Heart left ventricle (tissue), 16 donors: Measurements from ENCODE around the gene RPL31. TPM values are rescaled to one million over a fixed set of nuclear protein-coding genes. Genes with fewer than 3 reads are reported as not detected.

Experiments used
- ATAC-seq, 4 donors: fragments of 200-7000 bp; cut with Tn5 transposase; one replicate each; pipeline ENCODE4 v1.9.1; 2020 to 2022; ENCODE audit warnings: moderate library complexity in 4 of 4, mild to moderate bottlenecking in 3 of 4, moderate number of reproducible peaks in 1 of 4
- DNase-seq, 5 donors: peaks; one replicate each; pipeline ENCODE4 v3.0.0-alpha.2; 2020
- H3K27ac ChIP-seq, 12 donors: fragments of 200-600 bp; sonication (generic) in 4 of 12; one replicate each; pipeline versions ENCODE4 v1.5.0 to v1.8.0; 2016 to 2022; ENCODE audit warnings: mild to moderate bottlenecking in 2 of 12
- H3K27me3 ChIP-seq, 9 donors: fragments of 200-600 bp; sonication (generic) in 2 of 9; one replicate each; pipeline versions ENCODE4 v1.5.1 to v1.8.0; 2016 to 2022; ENCODE audit warnings: mild to moderate bottlenecking in 3 of 9
- H3K36me3 ChIP-seq, 9 donors: fragments of 200-600 bp; sonication (generic) in 2 of 9; one replicate each; pipeline versions ENCODE4 v1.5.0 to v1.8.0; 2018 to 2022; ENCODE audit warnings: mild to moderate bottlenecking in 2 of 9
- H3K4me1 ChIP-seq, 12 donors: fragments of 200-600 bp; sonication (generic) in 4 of 12; one replicate each; pipeline versions ENCODE4 v1.5.0 to v1.8.0; 2016 to 2022; ENCODE audit warnings: mild to moderate bottlenecking in 3 of 12
- H3K4me3 ChIP-seq, 12 donors: fragments of 200-600 bp; sonication (generic) in 4 of 12; one replicate each; pipeline versions ENCODE4 v1.5.0 to v1.8.0; 2017 to 2022; ENCODE audit warnings: mild to moderate bottlenecking in 9 of 12, moderate library complexity in 4 of 12
- H3K9me3 ChIP-seq, 12 donors: fragments of 200-600 bp; sonication (generic) in 4 of 12; one replicate each; pipeline versions ENCODE4 v1.5.0 to v1.8.0; 2016 to 2022; ENCODE audit warnings: mild to moderate bottlenecking in 1 of 12
- CTCF ChIP-seq, 12 donors: fragments of 200-600 bp; sonication (generic) in 4 of 12; IDR thresholded peaks; one replicate each; pipeline versions ENCODE4 v1.5.0 to v1.8.0; 2018 to 2022; ENCODE audit warnings: antibody characterized with exemption in 12 of 12, mild to moderate bottlenecking in 5 of 12
- POLR2A ChIP-seq, 2 donors: fragments of 450-650 bp; IDR thresholded peaks; one replicate each; pipeline ENCODE4 v1.6.1; 2017; ENCODE audit warnings: antibody characterized with exemption in 2 of 2, mild to moderate bottlenecking in 2 of 2, moderate library complexity in 2 of 2
- WGBS, 4 donors: extraction: QIAGEN DNeasy Blood & Tissue Kit in 2 of 4; methylation state at CpG; one replicate each; pipeline versions ENCODE4 v1.1.5 to v1.1.7; 2013 to 2018; 5-methylcytosine and 5-hydroxymethylcytosine counted together
- intact Hi-C, 10 donors: fragments of 100-400 bp; cut with DNase I; formaldehyde crosslinking; loops; one replicate each; pipeline versions ENCODE4 v1.11.1 to v1.14.2; 2022
- polyA plus RNA-seq, 2 donors: library from polyadenylated mRNA; stranded (reverse); fragments of 200-250 nt; gene quantifications; one replicate each; pipeline ENCODE4 v1.2.3, GENCODE V29; 2013
- total RNA-seq, 9 donors: library from RNA; depleted of rRNA in 2 of 9; stranded (reverse); fragments of >200 nt in 2 of 9; fragmentation: NEBNext Ultra II Directional in 3 of 9; extraction: Animal tissue kit (Norgen Biotek cat#: 25700) in 3 of 9; gene quantifications; one replicate each; pipeline versions ENCODE4 v1.1.0 to v1.2.4, GENCODE V29; 2016 to 2023
- donor health status: ischemic (EF 13 %, LVEDD 7.1; RV severe dilation, severe dysfunction).
- donor health status: healthy with polysubstance abuse.
- donor health status: DM: no; HTN: yes; CAD: no.
- donor health status: DM: no; HTN: no; CAD: no.
- donor health status: ischemic (EF 25% LVEDD 6.9; RV normal size, moderate dysfunction).
- donor health status: ischemic (EF 25% LVEDD 5.7; RV mildly dilated, moderate dysfunction).
- donor health status: healthy.
- donor health status: DM: yes; HTN: yes; CAD: no.
- donor health status: ischemic (EF 35%, LVEDD 5.7; RV mildly dilated, moderate dysfunction).
- donor health status: nonischemic (EF 11% LVEDD 7.7; RV severe dilation, severe dysfunction).
- donor health status: DM: yes; HTN: yes; CAD: no.
- donor health status: PGD.
- donor health status: ischemic (EF 29% LVEDD 5.4; RV normal size, mild dysfunction).
- donor health status: nonischemic (EF 23%, LVEDD 6.1; RV moderate dilation, normal function).

RPL31 gene
- total and polyA plus RNA-seq, 11 donors = 383 to 3,831 (median 752) TPM

GRCh38 chr2:100982431-100982861 lies 19.6 kb upstream of the RPL31 start:
- peaks cover 0 to 12% (median 0%) of the 10 kb centered on the region in 12 donors for H3K4me1 ChIP-seq
- H3K27ac ChIP-seq = no peak overlapping the region
- peak in 1 of 4 donors; percentile 11 for ATAC-seq
- H3K9me3 ChIP-seq = no peaks in the 10 kb centered on the region
- WGBS, 4 donors = 60 to 76% (median 65%) methylated on average over 8 of the region's 8 CpGs
- intact Hi-C loops = loop anchor here in 6 of 10 donors (2.0 to 10.0 kb wide), 5 partner anchors 160 to 568 kb away; partner anchors contain the start of genes CHST10 (in 1 of the 6) and NPAS2 (in 1 of the 6)
- H3K27me3 ChIP-seq = no peaks in the 10 kb centered on the region
- TF ChIP-seq CTCF (IDR thresholded peaks at IDR 0.05) (no peak), POLR2A (IDR thresholded peaks at IDR 0.05) (no peak)
- H3K36me3 ChIP-seq = peaks cover 0 to 72% (median 35%) of the 10 kb centered on the region in 9 donors
- H3K4me3 ChIP-seq = no peak overlapping the region
- no peak for DNase-seq

DNA sequence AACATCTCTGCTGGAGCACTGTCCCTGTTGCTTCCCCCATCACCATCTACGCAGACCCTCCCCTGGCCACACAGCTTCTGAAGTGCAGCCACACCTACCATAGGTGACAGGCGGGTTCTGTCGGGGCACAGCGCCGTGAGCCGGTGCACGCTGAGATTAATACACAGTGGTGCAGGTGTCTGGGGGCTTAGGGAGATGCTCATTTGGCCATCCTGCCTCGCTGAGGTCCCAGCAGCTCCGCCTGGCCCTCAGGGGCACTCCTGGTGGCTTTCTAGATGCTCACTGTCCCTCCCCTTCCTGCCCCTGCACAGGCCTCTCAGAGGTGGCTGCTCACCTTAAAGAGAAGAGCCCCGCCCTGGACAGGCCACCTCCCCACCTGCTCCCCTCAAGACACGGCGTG lies 18.9 kb upstream of the RPL31 start:
- no peaks in the 10 kb centered on the region for H3K9me3 ChIP-seq
- intact Hi-C loops = loop anchor here in 6 of 10 donors (1.0 to 10.0 kb wide), 6 partner anchors 161 to 568 kb away; partner anchors contain the start of genes CHST10 (in 1 of the 6) and NPAS2 (in 1 of the 6)
- H3K36me3 ChIP-seq = peaks cover 0 to 74% (median 28%) of the 10 kb centered on the region in 9 donors
- TF ChIP-seq POLR2A (IDR thresholded peaks at IDR 0.05) (no peak), CTCF (IDR thresholded peaks at IDR 0.05) (no peak)
- peak overlapping the region in 6 of 12 donors; percentile 16 to 59 (median 29) for H3K27ac ChIP-seq
- peaks cover 0 to 12% (median 0%) of the 10 kb centered on the region in 12 donors for H3K4me1 ChIP-seq
- H3K4me3 ChIP-seq = no peak overlapping the region
- ATAC-seq = peak in 2 of 4 donors; percentile 19 to 30
- DNase-seq = no peak
- WGBS, 4 donors = 81 to 98% (median 93%) methylated on average over 8 to 12 of the region's 12 CpGs
- H3K27me3 ChIP-seq = no peaks in the 10 kb centered on the region

GRCh38 chr2:100983684-100984310 lies 18.3 kb upstream of the RPL31 start:
- ATAC-seq (peak in 3 of 4 donors; percentile 58 to 63 (median 62)), DNase-seq (no peak)
- Histone ChIP-seq H3K27me3 (no peaks in the 10 kb centered on the region), H3K36me3 (peaks cover 0 to 70% (median 24%) of the 10 kb centered on the region in 9 donors), H3K9me3 (no peaks in the 10 kb centered on the region), H3K27ac (peak overlapping the region in 6 of 12 donors; percentile 16 to 59 (median 29)), H3K4me3 (no peak overlapping the region), H3K4me1 (peaks cover 0 to 12% (median 0%) of the 10 kb centered on the region in 12 donors)
- 62 to 67% (median 66%) methylated on average over 11 of the region's 11 CpGs for WGBS, 4 donors
- intact Hi-C loops = loop anchor here in 9 of 10 donors (1.0 to 10.0 kb wide), 10 partner anchors 161 to 569 kb away; partner anchors contain the start of genes NPAS2 (in 2 of the 9) and CHST10 (in 1 of the 9)
- no peak for TF ChIP-seq POLR2A (IDR thresholded peaks at IDR 0.05)
- TF ChIP-seq CTCF (IDR thresholded peaks at IDR 0.05) = no peak

- WGBS, 4 donors = 31 to 32% (median 32%) methylated on average over 7 of the region's 7 CpGs
- H3K36me3 ChIP-seq = peaks cover 0 to 68% (median 18%) of the 10 kb centered on the region in 9 donors
- ATAC-seq = peak; percentile 65 to 75 (median 66)
- no peaks in the 10 kb centered on the region for H3K27me3 ChIP-seq
- peak; percentile 76 to 88 (median 79) for DNase-seq
- intact Hi-C loops = loop anchor here (1.0 to 10.0 kb wide), 11 partner anchors 163 to 570 kb away; partner anchors contain the start of genes NPAS2 (in 3 of the 10) and CHST10 (in 1 of the 10)
- peak overlapping the region in 1 of 12 donors; percentile 22 for H3K27ac ChIP-seq
- H3K4me1 ChIP-seq = peaks cover 0 to 12% (median 0%) of the 10 kb centered on the region in 12 donors
- H3K4me3 ChIP-seq = no peak overlapping the region
- no peak for TF ChIP-seq POLR2A (IDR thresholded peaks at IDR 0.05)
- TF ChIP-seq CTCF (IDR thresholded peaks at IDR 0.05) = peak; percentile 82 to 97 (median 90)
- no peaks in the 10 kb centered on the region for H3K9me3 ChIP-seq
These were observed 17.2 kb upstream of the RPL31 start for GRCh38 chr2:100984892-100985307.
